ENCODE results near the gene ACOT12. TPM values are rescaled to one million over a fixed set of nuclear protein-coding genes. Genes with fewer than 3 reads are reported as not detected.
"Not testable (repeated sequence)": the region's sequence is repeated elsewhere in the genome, so short reads cannot be mapped to it uniquely, and the experiment has no call there.

Gene ACOT12
- total and polyA plus RNA-seq, 2 experiments from 2014 or later: not detected

DNA sequence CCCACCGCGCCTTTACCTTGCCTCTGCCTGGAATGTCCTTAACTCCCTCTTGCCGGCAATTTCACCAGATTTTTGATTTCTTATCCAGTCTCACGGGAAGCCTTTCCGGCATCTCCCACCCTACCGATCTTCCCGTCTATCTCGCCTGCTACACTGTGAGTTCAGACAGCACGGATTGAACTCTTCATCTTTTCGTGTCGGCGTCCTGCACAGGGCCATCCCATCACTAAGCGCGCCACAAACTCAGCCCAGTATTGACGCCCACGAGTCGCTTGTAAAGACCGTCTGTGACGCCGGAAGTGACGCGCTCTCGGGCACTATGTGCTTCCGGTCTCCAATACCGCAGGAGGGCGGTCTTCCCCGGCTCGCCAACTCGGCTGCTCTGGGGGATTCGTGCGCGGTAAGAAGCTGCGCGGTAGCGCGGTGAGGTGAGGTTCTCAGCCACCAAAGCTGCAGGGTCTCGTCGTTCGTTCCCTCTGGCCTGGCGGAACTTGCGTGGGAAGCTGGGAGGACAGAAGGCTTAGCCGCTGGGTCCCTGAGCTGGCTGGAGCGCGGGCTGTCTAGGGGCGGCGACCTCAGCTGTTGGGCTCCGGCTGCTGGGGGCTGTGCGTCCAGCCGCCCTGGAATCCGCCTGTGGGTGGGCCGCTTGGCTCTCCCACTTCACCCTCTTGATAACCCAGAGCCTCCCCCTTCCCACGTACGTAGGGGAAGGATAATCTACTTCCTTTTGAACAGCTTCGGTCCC is 92.5 kb downstream of the ACOT12 start, which contains the start of gene ZCCHC9:
Gene ZCCHC9, plus strand, starts transcription at position 317 of the 745 bp plus-strand sequence. CDS start 3,171 bp downstream, outside the sequence.
- no peaks in the 10 kb centered on the region for H4K20me1 ChIP-seq (ENCODE audit: insufficient read depth)
- peak within 1 kb of the TSS; percentile 86 for H3K27ac ChIP-seq
- peak within 1 kb of the TSS; percentile 99 for H2AFZ ChIP-seq
- H3K9ac ChIP-seq: peak within 1 kb of the TSS; percentile 96
- H3K4me2 ChIP-seq (ENCODE audit: unreplicated experiment): peak within 1 kb of the TSS; percentile 97
- TF ChIP-seq EZH2 (IDR thresholded peaks at IDR 0.05; ENCODE audit: insufficient read depth, poor library complexity, severe bottlenecking) (no peak), EZH2phosphoT487 (IDR thresholded peaks at IDR 0.05; ENCODE audit: insufficient read depth, low read depth) (no peak)
- no peaks in the 10 kb centered on the region for H3K27me3 ChIP-seq (replicated peaks; ENCODE audit: insufficient read depth)
- peaks cover 30% of the 10 kb centered on the region for H3K4me1 ChIP-seq (ENCODE audit: insufficient read depth)
- WGBS, 2 experiments (ENCODE audit: low coverage in 1 of 2, low lambda C conversion rate in 2 of 2, missing lambda C conversion rate in 2 of 2): 1% methylated on average over 47 to 51 of the region's 54 CpGs
- DNase-seq: peak; percentile 99
- peak within 1 kb of the TSS; percentile 92 for H3K4me3 ChIP-seq
- H3F3A ChIP-seq (ENCODE audit: insufficient read depth): peaks cover 11% of the 10 kb centered on the region; the same call in 1 of the 2 replicates
- peaks cover 75% of the 10 kb centered on the region for H3K79me2 ChIP-seq (ENCODE audit: insufficient read depth)
- in situ Hi-C loops (cut with MboI): no loop called here
- no peaks in the 10 kb centered on the region for H3K9me3 ChIP-seq (ENCODE audit: low read depth)
- peaks cover 5% of the 10 kb centered on the region; the same call in 1 of the 2 replicates for H3K36me3 ChIP-seq (ENCODE audit: low read depth)
- no peaks in the 10 kb centered on the region for H3K9me2 ChIP-seq (ENCODE audit: insufficient read depth)

DNA sequence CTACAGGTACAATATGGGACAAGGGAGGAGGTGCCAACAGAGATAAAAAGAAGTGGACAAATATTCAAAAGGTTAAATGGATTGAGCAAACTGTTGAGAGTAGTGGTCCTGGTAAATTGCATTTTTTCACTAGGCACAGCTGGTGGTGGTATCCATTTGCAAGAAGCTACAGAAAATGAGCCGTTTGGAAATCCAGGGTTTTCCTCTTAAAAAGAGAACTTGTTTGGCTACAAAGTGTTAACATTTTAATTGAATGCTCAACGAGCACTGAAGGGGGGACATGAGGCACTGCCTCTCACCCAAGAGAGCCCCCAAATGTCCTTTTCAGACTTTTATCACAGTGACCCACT is 93.0 kb downstream of the ACOT12 start:
- WGBS, 2 experiments (ENCODE audit: low coverage in 1 of 2, low lambda C conversion rate in 2 of 2, missing lambda C conversion rate in 2 of 2): 0% methylated on average over 2 of the region's 2 CpGs
- Histone ChIP-seq H3K36me3 (ENCODE audit: low read depth) (peaks cover 5% of the 10 kb centered on the region; the same call in 1 of the 2 replicates), H3K27ac (peak overlapping the region; percentile 86), H3K4me2 (ENCODE audit: unreplicated experiment) (peak overlapping the region; percentile 97), H3K9me2 (ENCODE audit: insufficient read depth) (no peaks in the 10 kb centered on the region), H3K9ac (peak overlapping the region; percentile 96), H3K4me1 (ENCODE audit: insufficient read depth) (peaks cover 30% of the 10 kb centered on the region), H2AFZ (peak overlapping the region; percentile 99), H3F3A (ENCODE audit: insufficient read depth) (peaks cover 11% of the 10 kb centered on the region; the same call in 1 of the 2 replicates), H3K9me3 (ENCODE audit: low read depth) (no peaks in the 10 kb centered on the region), H3K27me3 (replicated peaks; ENCODE audit: insufficient read depth) (no peaks in the 10 kb centered on the region), H3K4me3 (peak overlapping the region; percentile 92), H4K20me1 (ENCODE audit: insufficient read depth) (no peaks in the 10 kb centered on the region), H3K79me2 (ENCODE audit: insufficient read depth) (peaks cover 69% of the 10 kb centered on the region)
- DNase-seq: no peak
- in situ Hi-C loops (cut with MboI): no loop called here
- TF ChIP-seq EZH2phosphoT487 (IDR thresholded peaks at IDR 0.05; ENCODE audit: insufficient read depth, low read depth) (no peak), EZH2 (IDR thresholded peaks at IDR 0.05; ENCODE audit: insufficient read depth, poor library complexity, severe bottlenecking) (no peak)

DNA sequence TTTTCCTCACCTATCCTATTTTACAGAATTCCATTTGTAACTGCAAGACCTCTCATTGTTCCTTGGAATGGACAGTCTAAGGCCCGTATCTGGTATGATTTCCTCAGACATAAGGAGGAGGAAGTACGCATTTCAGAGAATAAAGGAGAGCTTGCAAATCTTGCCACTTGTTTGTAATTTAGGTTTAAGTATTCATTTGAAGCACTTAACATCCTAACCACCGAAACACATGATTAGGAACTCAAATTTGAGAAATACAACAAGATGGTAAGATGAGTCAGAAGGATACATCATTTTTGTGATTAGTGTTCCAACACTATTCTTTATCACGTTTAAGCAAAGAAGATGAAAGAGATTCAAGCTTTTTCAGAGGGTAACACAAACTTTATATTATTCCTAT is 96.4 kb downstream of the ACOT12 start:
- Histone ChIP-seq H3K4me1 (ENCODE audit: insufficient read depth) (peaks cover 13% of the 10 kb centered on the region), H3F3A (ENCODE audit: insufficient read depth) (0 out of 2 replicates have a peak, but pooled peaks cover 3% of the 10 kb centered on the region), H3K27ac (no peak overlapping the region), H3K4me3 (no peak overlapping the region), H3K9me3 (ENCODE audit: low read depth) (no peaks in the 10 kb centered on the region), H3K79me2 (ENCODE audit: insufficient read depth) (peaks cover 64% of the 10 kb centered on the region), H2AFZ (no peak overlapping the region), H3K9ac (no peak overlapping the region), H3K27me3 (replicated peaks; ENCODE audit: insufficient read depth) (no peaks in the 10 kb centered on the region), H4K20me1 (ENCODE audit: insufficient read depth) (no peaks in the 10 kb centered on the region), H3K36me3 (ENCODE audit: low read depth) (no peaks in the 10 kb centered on the region), H3K9me2 (ENCODE audit: insufficient read depth) (no peaks in the 10 kb centered on the region), H3K4me2 (ENCODE audit: unreplicated experiment) (no peak overlapping the region)
- 85% methylated on average over 4 of the region's 4 CpGs for WGBS, 2 experiments (ENCODE audit: low coverage in 1 of 2, low lambda C conversion rate in 2 of 2, missing lambda C conversion rate in 2 of 2)
- TF ChIP-seq EZH2 (IDR thresholded peaks at IDR 0.05; ENCODE audit: insufficient read depth, poor library complexity, severe bottlenecking) (no peak), EZH2phosphoT487 (IDR thresholded peaks at IDR 0.05; ENCODE audit: insufficient read depth, low read depth) (no peak)
- in situ Hi-C loops (cut with MboI): no loop called here
- DNase-seq: no peak

DNA sequence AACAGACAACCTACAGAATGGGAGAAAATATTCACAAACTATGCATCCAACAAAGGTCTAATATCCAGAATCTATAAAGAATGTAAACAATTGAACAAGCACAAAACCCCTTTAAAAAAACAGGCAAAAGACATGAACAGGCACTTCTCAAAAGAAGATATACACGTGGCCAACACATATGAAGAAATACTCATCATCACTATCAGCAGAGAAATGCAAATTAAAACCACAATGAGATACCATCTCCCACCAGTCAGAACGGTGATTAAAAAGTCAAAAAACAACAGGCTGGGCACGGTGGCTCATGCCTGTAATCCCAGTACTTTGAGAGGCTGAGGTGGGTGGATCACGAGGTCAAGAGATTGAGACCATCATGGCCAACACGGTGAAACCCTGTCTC is 99.9 kb downstream of the ACOT12 start:
- H3K36me3 ChIP-seq (ENCODE audit: low read depth); H3K9me2 ChIP-seq (ENCODE audit: insufficient read depth); H2AFZ ChIP-seq; H3K9ac ChIP-seq; H4K20me1 ChIP-seq (ENCODE audit: insufficient read depth); H3K4me3 ChIP-seq; DNase-seq; H3K4me2 ChIP-seq (ENCODE audit: unreplicated experiment); H3K27me3 ChIP-seq (replicated peaks; ENCODE audit: insufficient read depth); H3K27ac ChIP-seq; H3K4me1 ChIP-seq (ENCODE audit: insufficient read depth); H3K9me3 ChIP-seq (ENCODE audit: low read depth); in situ Hi-C loops (cut with MboI); H3F3A ChIP-seq (ENCODE audit: insufficient read depth): not testable (repeated sequence)
- peaks cover 67% of the 10 kb centered on the region for H3K79me2 ChIP-seq (ENCODE audit: insufficient read depth)
- WGBS, 2 experiments (ENCODE audit: low coverage in 1 of 2, low lambda C conversion rate in 2 of 2, missing lambda C conversion rate in 2 of 2): 97 to 100% methylated on average over 5 of the region's 5 CpGs

Measured in GM23248 (cell line).